Hair follicle dermal papilla cell (primary cell): ENCODE measurements around the gene CFAP157. TPM values are rescaled to one million over a fixed set of nuclear protein-coding genes. Genes with fewer than 3 reads are reported as not detected.

ENCODE experiments used
- total RNA-seq: library from RNA; depleted of rRNA; stranded (reverse); fragments of >200 nt; gene quantifications from 2 replicates; pipeline ENCODE4 v1.2.3, GENCODE V29; 2012

The CFAP157 gene
- total RNA-seq: 0.16 TPM in 1 of 2 replicates, not detected in the other

GRCh38 chr9:127706836-127707241, at the start of gene CFAP157:
Gene CFAP157, plus strand, starts transcription at chr9:127706988. Its CDS starts 44 bp downstream, at chr9:127707032.

GRCh38 chr9:127715470-127716337, 8.9 kb downstream of the CFAP157 start, which contains the start of the genes PTRH1 and TTC16:
Gene PTRH1, minus strand, starts transcription at chr9:127715663. Its CDS starts 24 bp downstream, at chr9:127715639.
Gene TTC16, plus strand, starts transcription at chr9:127716079. Its CDS starts 67 bp downstream, at chr9:127716146.

GRCh38 chr9:127734747-127735529, 28.1 kb downstream of the CFAP157 start, which contains the start of gene TOR2A:
Gene TOR2A, minus strand, starts transcription at chr9:127735294. Its CDS starts 24 bp downstream, at chr9:127735270.

Other genes starting within 250 kb of the CFAP157 start
- 29.2 and 42.9 TPM in 2 replicates for gene STXBP1, start 94.7 kb upstream of the CFAP157 start, total RNA-seq
- gene PTRH1, start 8.7 kb downstream of the CFAP157 start, total RNA-seq: 13.0 and 13.8 TPM in 2 replicates
- not detected in 2 replicates for gene TTC16, start 9.1 kb downstream of the CFAP157 start, total RNA-seq
- gene TOR2A, start 28.3 kb downstream of the CFAP157 start, total RNA-seq: 3.8 and 4.7 TPM in 2 replicates
- gene SH2D3C, start 71.7 kb downstream of the CFAP157 start, total RNA-seq: under 0.01 and 0.36 TPM in 2 replicates
- 53.1 and 57.9 TPM in 2 replicates for gene CDK9, start 79.0 kb downstream of the CFAP157 start, total RNA-seq
- gene FPGS, start 95.9 kb downstream of the CFAP157 start, total RNA-seq: 79.1 and 93.1 TPM in 2 replicates
- 28.9 and 33.0 TPM in 2 replicates for gene ENG, start 147.7 kb downstream of the CFAP157 start, total RNA-seq
- gene AK1, start 170.7 kb downstream of the CFAP157 start, total RNA-seq: 62.8 and 85.4 TPM in 2 replicates
- gene ST6GALNAC6, start 192.6 kb downstream of the CFAP157 start, total RNA-seq: 80.3 and 89.6 TPM in 2 replicates
- 30.8 and 31.7 TPM in 2 replicates for gene ST6GALNAC4, start 210.1 kb downstream of the CFAP157 start, total RNA-seq
- gene PIP5KL1, start 223.8 kb downstream of the CFAP157 start, total RNA-seq: 2.9 and 4.7 TPM in 2 replicates
- gene DPM2, start 230.9 kb downstream of the CFAP157 start, total RNA-seq: 10.2 and 11.0 TPM in 2 replicates